ENCODE measurements around the gene DAZAP2. TPM values are rescaled to one million over a fixed set of nuclear protein-coding genes. Genes with fewer than 3 reads are reported as not detected.

Gene DAZAP2
- total and polyA plus RNA-seq, 12 donors: 39.7 to 228 (median 165) TPM

GRCh38 chr12:51263341-51263740 lies 24.7 kb downstream of the DAZAP2 start:
- H3K27ac ChIP-seq: no peak overlapping the region
- no peak for TF ChIP-seq CTCF (IDR thresholded peaks at IDR 0.05)
- intact Hi-C loops (cut with DNase I): no loop called here
- peaks cover 0 to 14% (median 0%) of the 10 kb centered on the region in 9 donors for H3K4me1 ChIP-seq
- H3K27me3 ChIP-seq: no peaks in the 10 kb centered on the region
- DNase-seq: no peak
- H3K4me3 ChIP-seq: no peak overlapping the region
- H3K9me3 ChIP-seq: no peaks in the 10 kb centered on the region
- WGBS, 2 donors: 95 to 99% methylated on average over 3 of the region's 3 CpGs
- no peak for ATAC-seq
- H3K36me3 ChIP-seq: no peaks in the 10 kb centered on the region

DNA sequence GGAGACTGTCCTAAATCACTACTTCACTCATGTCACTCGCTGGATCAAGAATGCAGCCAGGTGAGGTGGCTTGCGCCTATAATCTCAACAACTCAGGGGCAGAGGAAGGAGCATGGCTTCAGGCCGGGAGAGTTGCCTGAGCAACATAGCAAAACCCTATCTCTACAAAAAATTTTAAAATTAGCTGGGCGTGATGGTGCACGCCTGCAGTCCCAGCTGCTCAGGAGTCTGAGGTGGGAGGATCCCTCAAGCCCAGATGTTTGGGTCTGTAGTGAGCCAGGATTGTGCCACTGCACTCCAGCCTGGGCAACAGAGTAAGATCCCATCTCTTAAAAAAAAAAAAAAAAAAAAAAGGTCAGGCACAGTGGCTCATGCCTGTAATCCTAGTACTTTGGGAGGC lies 25.7 kb downstream of the DAZAP2 start:
- intact Hi-C loops (cut with DNase I): no loop called here
- no peak for ATAC-seq
- Histone ChIP-seq H3K36me3 (no peaks in the 10 kb centered on the region), H3K27ac (no peak overlapping the region), H3K4me3 (no peak overlapping the region), H3K4me1 (peaks cover 0 to 24% (median 4%) of the 10 kb centered on the region in 9 donors), H3K9me3 (no peaks in the 10 kb centered on the region), H3K27me3 (no peaks in the 10 kb centered on the region)
- WGBS, 2 donors: 96 to 97% methylated on average over 5 of the region's 5 CpGs
- no peak for TF ChIP-seq CTCF (IDR thresholded peaks at IDR 0.05)
- no peak for DNase-seq

DNA sequence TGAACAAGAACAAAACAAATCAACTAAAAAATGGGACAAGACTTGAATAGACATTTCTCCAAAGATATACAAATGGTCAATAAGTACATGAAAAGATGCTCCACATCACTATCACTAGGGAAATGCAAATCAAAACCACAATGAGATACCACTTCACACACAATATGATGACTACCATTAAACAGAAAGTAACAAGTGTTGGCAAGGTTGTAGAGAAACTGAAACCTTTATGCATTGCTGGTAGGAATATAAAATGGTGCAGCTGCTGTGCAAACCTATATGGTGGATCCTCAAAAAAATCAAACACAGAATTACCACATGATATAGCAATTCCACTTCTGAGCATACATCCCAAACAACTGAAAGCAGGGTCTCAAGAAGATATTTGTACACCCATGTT lies 26.4 kb downstream of the DAZAP2 start:
- ATAC-seq (no peak), DNase-seq (no peak)
- Histone ChIP-seq H3K36me3 (no peaks in the 10 kb centered on the region), H3K27ac (no peak overlapping the region), H3K4me1 (peaks cover 0 to 27% (median 7%) of the 10 kb centered on the region in 9 donors), H3K27me3 (no peaks in the 10 kb centered on the region), H3K4me3 (no peak overlapping the region), H3K9me3 (no peaks in the 10 kb centered on the region)
- no peak for TF ChIP-seq CTCF (IDR thresholded peaks at IDR 0.05)
- intact Hi-C loops (cut with DNase I): loop anchor here in 6 of 10 donors (5.0 kb wide), 1 partner anchor 77 kb away; no protein-coding TSS in a partner anchor

DNA sequence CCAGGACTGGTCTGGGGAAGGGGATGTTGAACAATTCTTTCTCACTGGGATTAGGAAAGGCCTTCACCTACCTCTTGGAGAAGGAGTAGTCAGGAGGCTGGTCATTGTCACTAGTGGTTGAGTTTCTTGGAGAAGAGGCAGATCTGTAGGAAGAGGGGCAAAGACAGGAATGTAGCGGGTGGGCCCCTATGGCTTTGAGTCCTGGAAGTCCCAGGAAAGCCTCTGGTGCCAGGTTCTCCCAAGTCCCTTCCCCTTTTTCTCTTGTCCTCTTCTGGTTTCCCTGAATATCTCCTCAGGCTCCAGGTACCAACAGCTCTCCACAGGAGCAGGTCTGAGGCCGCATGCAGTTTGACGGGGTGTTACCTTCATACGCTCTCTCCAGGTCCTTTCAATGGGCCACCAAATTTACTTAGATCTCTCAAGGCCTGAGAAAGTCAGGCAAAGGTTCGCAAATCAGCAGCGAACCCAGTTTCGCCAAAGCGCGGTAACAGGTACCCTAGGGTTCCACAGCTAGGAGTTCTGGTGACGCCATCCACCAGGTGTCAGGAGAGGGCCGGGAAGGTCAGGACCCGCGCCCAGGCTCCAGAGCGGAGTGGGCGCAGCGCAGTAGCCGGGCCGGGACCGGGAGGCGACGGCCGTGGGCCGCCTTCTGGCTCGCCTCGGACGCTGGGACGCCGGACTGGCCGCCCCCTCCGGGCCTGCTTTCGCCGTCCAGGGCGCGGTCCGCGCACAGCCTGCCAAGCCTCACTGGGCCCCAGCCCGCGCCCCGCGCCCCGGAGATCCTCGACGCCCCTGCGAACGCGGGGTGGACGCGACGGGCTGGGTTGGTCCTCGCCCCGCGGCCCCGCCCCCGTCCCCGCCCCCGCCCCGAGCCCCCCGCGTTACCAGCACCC lies 30.8 kb downstream of the DAZAP2 start:
- Histone ChIP-seq H3K4me3 (peak overlapping the region; percentile 45 to 87 (median 80)), H3K27ac (peak overlapping the region; percentile 44 to 92 (median 83)), H3K36me3 (no peaks in the 10 kb centered on the region), H3K4me1 (peaks cover 0 to 28% (median 18%) of the 10 kb centered on the region in 9 donors), H3K27me3 (peaks cover 0 to 22% (median 3%) of the 10 kb centered on the region in 7 donors), H3K9me3 (no peaks in the 10 kb centered on the region)
- 11 to 12% methylated on average over 50 to 59 of the region's 59 CpGs for WGBS, 2 donors
- DNase-seq (peak; percentile 26 to 38), ATAC-seq (peak; percentile 43 to 74 (median 66))
- peak in 7 of 9 donors; percentile 23 to 60 (median 44) for TF ChIP-seq CTCF (IDR thresholded peaks at IDR 0.05)
- intact Hi-C loops (cut with DNase I): loop anchor here in 8 of 10 donors (1.0 to 10.0 kb wide), 4 partner anchors 23 to 73 kb away; no protein-coding TSS in a partner anchor
